OCI-LY7 (cell line): Measurements from ENCODE around the gene RC3H1. TPM values are rescaled to one million over a fixed set of nuclear protein-coding genes. Genes with fewer than 3 reads are reported as not detected.

ENCODE experiments used
- BruUV-seq: library from RNA; stranded (reverse); fragments of 400-500 nt; replicated peaks from 2 replicates; lab custom pipeline; 2021; lab: Mats Ljungman, UMichigan
- CTCF ChIA-PET: fragments of 300-600 bp; sonication (Branson Sonifier 250); formaldehyde crosslinking; loops from one replicate; lab custom pipeline; 2022; ENCODE audit warnings: antibody characterized with exemption; ENCODE audit not compliant: unreplicated experiment; lab: Charles Lee
- POLR2A ChIA-PET: fragments of 300-600 bp; sonication (Branson Sonifier 250); formaldehyde crosslinking; loops from one replicate; lab custom pipeline; 2022; ENCODE audit warnings: antibody characterized with exemption; lab: Charles Lee
- DNase-seq: peaks from one replicate; pipeline ENCODE4 v3.0.0-alpha.2; 2015; ENCODE audit warnings: low spot score
- H2AFZ ChIP-seq: fragments of 200-600 bp; sonication (generic), shearing (Covaris generic); 2 replicates; pipeline ENCODE4 v1.6.1; 2014; ENCODE audit warnings: mild to moderate bottlenecking, antibody characterized with exemption, low read length, moderate library complexity
- H3K27ac ChIP-seq: fragments of 200-600 bp; sonication (generic); 2 replicates; pipeline ENCODE4 v1.5.1; 2014; ENCODE audit warnings: mixed run types, low read depth, mild to moderate bottlenecking, moderate library complexity, low read length, inconsistent platforms; ENCODE audit not compliant: poor library complexity, severe bottlenecking
- H3K36me3 ChIP-seq: fragments of 200-600 bp; sonication (generic); 2 replicates; pipeline ENCODE4 v1.6.1; 2014; ENCODE audit warnings: mild to moderate bottlenecking, antibody characterized with exemption, low read length, moderate library complexity, mixed read lengths; ENCODE audit not compliant: insufficient read depth
- H3K4me1 ChIP-seq: fragments of 200-600 bp; sonication (generic); 2 replicates; pipeline ENCODE4 v1.5.1; 2014; ENCODE audit warnings: mild to moderate bottlenecking, low read length; ENCODE audit not compliant: insufficient read depth, poor library complexity, severe bottlenecking
- H3K4me2 ChIP-seq: fragments of 200-600 bp; sonication (generic); 2 replicates; pipeline ENCODE4 v1.6.1; 2014; ENCODE audit warnings: mild to moderate bottlenecking, low read length
- H3K4me3 ChIP-seq: fragments of 200-600 bp; sonication (generic); 2 replicates; pipeline ENCODE4 v1.5.1; 2014; ENCODE audit warnings: mild to moderate bottlenecking, low read depth, low read length; ENCODE audit not compliant: poor library complexity, severe bottlenecking
- H3K79me2 ChIP-seq: fragments of 200-600 bp; sonication (generic); 2 replicates; pipeline ENCODE4 v1.6.1; 2016; ENCODE audit warnings: low read depth, mild to moderate bottlenecking, low read length, moderate library complexity, mixed read lengths; ENCODE audit not compliant: insufficient read depth
- H3K9me2 ChIP-seq: fragments of 200-600 bp; sonication (generic); 2 replicates; pipeline ENCODE4 v1.6.1; 2016; ENCODE audit warnings: mild to moderate bottlenecking, low read length, mixed read lengths; ENCODE audit not compliant: insufficient read depth
- H3K9me3 ChIP-seq: fragments of 200-600 bp; sonication (generic); 2 replicates; pipeline ENCODE4 v1.6.1; 2014; ENCODE audit warnings: mild to moderate bottlenecking, mixed run types, low read length, mixed read lengths
- H4K20me1 ChIP-seq: fragments of 200-600 bp; sonication (generic); 2 replicates; pipeline ENCODE4 v1.6.1; 2014; ENCODE audit warnings: mild to moderate bottlenecking, antibody characterized with exemption, low read length, moderate library complexity, mixed read lengths; ENCODE audit not compliant: insufficient read depth
- CTCF ChIP-seq: fragments of 200-600 bp; sonication (generic); conservative IDR thresholded peaks from 2 replicates; pipeline ENCODE4 v1.5.1; 2014; ENCODE audit warnings: mild to moderate bottlenecking, antibody characterized with exemption, low read length, moderate library complexity, mixed read lengths
- EZH2phosphoT487 ChIP-seq: fragments of 200-600 bp; sonication (generic); IDR thresholded peaks from 2 replicates; pipeline ENCODE4 v1.6.1; 2018; ENCODE audit warnings: low read depth, borderline replicate concordance, mild to moderate bottlenecking, mixed run types, antibody characterized with exemption, low read length, moderate library complexity, mixed read lengths
- intact Hi-C: fragments of 100-400 bp; cut with micrococcal nuclease; formaldehyde crosslinking; loops from one replicate; pipeline ENCODE4 v1.10.0; 2022; ENCODE audit not compliant: unreplicated experiment
- total RNA-seq, 2 experiments: library from RNA; depleted of rRNA in 1 of 2; stranded (reverse); fragments of >200 nt in 1 of 2; shearing (Covaris generic) in 1 of 2; gene quantifications; 2 replicates each; pipeline ENCODE4 v1.2.3, GENCODE V29; 2014 to 2022

RC3H1 gene
- total RNA-seq, 2 experiments from 2014 or later, result 21.0 to 34.0 TPM

DNA sequence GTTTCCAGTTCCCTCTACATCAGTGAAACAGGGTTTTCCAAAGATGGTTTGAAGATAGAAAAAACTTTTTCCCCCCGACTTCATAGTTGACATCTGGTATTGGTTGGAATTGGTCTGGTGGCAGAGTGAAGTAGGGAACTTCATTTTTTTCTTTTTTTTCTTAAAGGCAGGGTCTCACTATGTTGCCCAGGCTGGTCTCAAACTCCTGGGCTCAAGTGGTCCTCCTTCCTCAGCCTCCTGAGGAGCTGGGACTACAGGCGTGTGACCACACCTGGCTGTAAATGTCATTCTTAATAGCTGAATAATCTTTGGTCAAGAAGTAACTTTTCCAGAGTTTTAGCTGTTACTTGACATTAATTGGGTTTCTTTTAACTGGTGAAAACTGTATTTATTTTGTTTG lies 132.3 kb downstream of the RC3H1 start:
- Histone ChIP-seq H3K4me1 (no peaks in the 10 kb centered on the region), H4K20me1 (no peaks in the 10 kb centered on the region), H3K36me3 (peaks cover 26% of the 10 kb centered on the region), H3K9me3 (no peaks in the 10 kb centered on the region), H3K9me2 (no peaks in the 10 kb centered on the region), H3K79me2 (no peaks in the 10 kb centered on the region), H3K4me2 (no peak overlapping the region), H2AFZ (no peak overlapping the region), H3K27ac (no peak overlapping the region), H3K4me3 (no peak overlapping the region)
- ChIA-PET CTCF (no interaction called here), POLR2A (interaction anchor here (0.6 kb wide), 1 partner anchor 186 kb away, joined by 5 read pairs; no protein-coding TSS in a partner anchor)
- DNase-seq, result no peak
- no TSS peak for BruUV-seq
- intact Hi-C loops, result no loop called here
- TF ChIP-seq EZH2phosphoT487 (no peak), CTCF (no peak)

- CTCF ChIA-PET, result no interaction called here
- H3K36me3 ChIP-seq, result peaks cover 26% of the 10 kb centered on the region
Measured at GRCh38 chr1:173888749-173889148, 133.4 kb downstream of the RC3H1 start.

More at GRCh38 chr1:173888749-173889148, 133.4 kb downstream of the RC3H1 start:
- Histone ChIP-seq H3K4me2 (no peak overlapping the region), H3K9me2 (no peaks in the 10 kb centered on the region), H3K9me3 (no peaks in the 10 kb centered on the region), H3K79me2 (no peaks in the 10 kb centered on the region), H3K27ac (no peak overlapping the region), H2AFZ (no peak overlapping the region), H3K4me1 (no peaks in the 10 kb centered on the region), H4K20me1 (no peaks in the 10 kb centered on the region), H3K4me3 (no peak overlapping the region)
- intact Hi-C loops, result no loop called here
- no peak for TF ChIP-seq EZH2phosphoT487
- no peak for TF ChIP-seq CTCF
- POLR2A ChIA-PET, result interaction anchor here (0.6 kb wide), 1 partner anchor 67 kb away, joined by 5 read pairs; no protein-coding TSS in a partner anchor
- DNase-seq, result no peak
- BruUV-seq, result no TSS peak
